ENCODE measurements around the gene TENT4A.

The TENT4A gene

GRCh38 chr5:6700685-6701355 is 12.4 kb upstream of the TENT4A start:
- no peak for DNase-seq

GRCh38 chr5:6701491-6701890 is 11.7 kb upstream of the TENT4A start:
- no peak for DNase-seq

- DNase-seq = no peak
Measured at GRCh38 chr5:6702633-6703032, 10.6 kb upstream of the TENT4A start.

- no peak for DNase-seq
Measured at GRCh38 chr5:6703806-6704205, 9.4 kb upstream of the TENT4A start.

- no peak for DNase-seq
Measured at GRCh38 chr5:6704361-6704851, 8.8 kb upstream of the TENT4A start.

GRCh38 chr5:6705088-6705487 is 8.1 kb upstream of the TENT4A start:
- no peak for DNase-seq

GRCh38 chr5:6705959-6706358 is 7.3 kb upstream of the TENT4A start:
- no peak for DNase-seq

- DNase-seq = no peak
Measured at GRCh38 chr5:6707852-6708251, 5.4 kb upstream of the TENT4A start.

- DNase-seq = no peak
Measured at GRCh38 chr5:6708814-6709213, 4.4 kb upstream of the TENT4A start.

- DNase-seq = no peak
Measured at GRCh38 chr5:6710070-6710469, 3.2 kb upstream of the TENT4A start.

GRCh38 chr5:6710551-6711318 is 2.5 kb upstream of the TENT4A start:
- no peak for DNase-seq

- DNase-seq = no peak
Measured at GRCh38 chr5:6711409-6712141, 1.7 kb upstream of the TENT4A start.

GRCh38 chr5:6712142-6712576 is 1.1 kb upstream of the TENT4A start:
- no peak for DNase-seq

- peak; percentile 97 for DNase-seq
Measured at GRCh38 chr5:6712577-6713273, 507 bp upstream of the TENT4A start.

- no peak for DNase-seq
Measured at GRCh38 chr5:6714226-6715041, 1.2 kb downstream of the TENT4A start.

- no peak for DNase-seq
Measured at GRCh38 chr5:6715271-6715670, 2.0 kb downstream of the TENT4A start.

GRCh38 chr5:6715758-6716628 is 2.8 kb downstream of the TENT4A start:
- no peak for DNase-seq

- no peak for DNase-seq
Measured at GRCh38 chr5:6716629-6717149, 3.5 kb downstream of the TENT4A start.

GRCh38 chr5:6717247-6717646 is 4.0 kb downstream of the TENT4A start:
- no peak for DNase-seq

- DNase-seq = no peak
Measured at GRCh38 chr5:6717687-6718086, 4.5 kb downstream of the TENT4A start.

- DNase-seq = no peak
Measured at GRCh38 chr5:6718161-6718681, 5.0 kb downstream of the TENT4A start.

Measured in NCI-H1092 (cell line).